Myocyte (in vitro differentiated cells): ENCODE data around the gene TMEM117. TPM values are rescaled to one million over a fixed set of nuclear protein-coding genes. Genes with fewer than 3 reads are reported as not detected.

Experiments used
- DNase-seq: peaks from one replicate; pipeline ENCODE4 v3.0.0-alpha.2; 2012; ENCODE audit warnings: low read depth
- polyA plus RNA-seq: library from polyadenylated mRNA; unstranded; fragments of >200 nt; gene quantifications from one replicate; pipeline ENCODE4 v1.2.1, GENCODE V29; 2012; ENCODE audit warnings: missing spikeins
- total RNA-seq: library from RNA; depleted of rRNA; stranded (reverse); fragments of >200 nt; gene quantifications from 2 replicates; pipeline ENCODE4 v1.2.3, GENCODE V29; 2014

TMEM117 gene
- 23.4 and 25.6 TPM in 2 replicates for total RNA-seq
- polyA plus RNA-seq: 9.6 TPM

DNA sequence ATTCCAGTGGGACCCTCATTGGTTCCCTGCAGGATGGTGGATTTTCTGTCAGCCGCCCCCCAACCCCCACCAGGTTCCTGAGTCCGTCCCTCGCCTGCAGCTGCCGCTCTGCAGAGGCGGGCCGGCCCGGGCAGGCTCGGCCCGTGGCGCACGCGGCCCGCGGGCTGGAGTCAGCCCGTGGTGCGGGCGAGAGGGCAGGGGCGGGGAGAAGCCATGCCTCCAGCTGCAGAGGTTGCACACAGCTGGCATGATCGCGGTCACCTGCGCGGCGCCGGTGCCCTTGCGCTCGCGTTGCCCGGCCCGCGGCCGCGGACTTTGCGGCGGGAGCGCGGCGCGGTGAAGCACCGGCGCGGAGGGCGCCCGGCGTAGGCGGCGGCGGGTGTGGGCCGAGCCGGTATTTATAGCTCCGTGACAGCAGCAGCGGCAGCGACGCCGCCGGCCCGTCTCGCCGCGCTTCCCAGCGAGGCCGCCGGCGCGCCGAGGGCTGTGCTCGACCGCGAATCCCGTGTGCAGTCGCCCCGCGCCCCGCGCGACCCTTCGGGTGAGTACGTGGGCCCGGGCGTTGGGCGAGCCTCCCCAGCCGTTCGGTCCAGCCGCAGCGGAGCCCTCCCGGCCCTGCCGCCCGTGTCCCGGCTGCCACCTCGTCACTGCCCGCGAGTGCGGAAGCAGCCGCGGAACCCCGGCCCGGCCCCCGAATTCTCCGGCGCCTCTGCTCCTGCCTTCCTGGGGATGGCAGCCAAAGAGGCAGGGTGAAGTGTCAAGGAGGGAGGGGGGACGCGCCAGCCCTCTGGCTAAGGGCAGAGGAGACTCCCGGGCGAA is at the start of gene TMEM117:
Gene TMEM117 (plus strand): TSS at position 426 of the 819 bp plus-strand sequence.
- peak; percentile 75 for DNase-seq

DNA sequence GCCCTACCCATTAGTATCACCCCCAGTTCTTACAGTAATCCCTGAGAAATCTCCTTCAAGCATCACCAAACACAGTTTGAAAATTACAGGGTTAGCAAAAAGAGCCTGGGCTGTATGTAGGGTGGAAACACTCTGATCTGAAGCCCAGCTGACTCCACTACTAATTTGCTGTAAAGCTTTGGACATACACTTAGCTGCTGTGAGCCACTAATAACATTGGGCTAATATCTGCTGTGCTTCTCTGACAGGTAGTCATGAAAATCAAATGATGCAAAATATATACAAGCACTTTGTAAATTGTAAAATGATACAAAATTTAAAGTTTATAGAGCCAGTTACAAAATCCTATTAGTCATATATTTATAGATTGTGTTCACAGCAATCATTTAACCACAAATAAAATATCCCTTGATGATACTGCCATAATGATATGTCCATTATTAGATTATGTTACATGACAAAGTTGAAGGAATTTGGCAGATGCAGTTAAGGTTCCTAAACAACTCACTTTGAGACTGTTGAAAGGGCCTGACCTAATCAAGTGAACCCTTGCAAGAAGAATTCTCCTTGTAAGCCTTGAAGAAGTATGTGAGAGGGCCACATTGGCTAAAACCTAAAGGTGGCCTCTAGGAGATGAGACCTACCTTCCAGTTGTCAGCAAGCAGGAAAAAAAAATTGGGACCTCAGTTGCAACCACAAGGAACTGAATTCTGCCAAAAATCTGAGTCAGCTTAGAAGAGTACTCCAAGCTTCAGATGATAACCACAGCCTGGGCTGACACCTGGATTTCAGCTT is 48.8 kb upstream of the TMEM117 start:
- peak; percentile 25 for DNase-seq

- peak; percentile 15 for DNase-seq
Measured at GRCh38 chr12:43789941-43790340, 45.9 kb upstream of the TMEM117 start.

- DNase-seq: no peak
Measured at GRCh38 chr12:43795716-43796280, 40.1 kb upstream of the TMEM117 start.

DNA sequence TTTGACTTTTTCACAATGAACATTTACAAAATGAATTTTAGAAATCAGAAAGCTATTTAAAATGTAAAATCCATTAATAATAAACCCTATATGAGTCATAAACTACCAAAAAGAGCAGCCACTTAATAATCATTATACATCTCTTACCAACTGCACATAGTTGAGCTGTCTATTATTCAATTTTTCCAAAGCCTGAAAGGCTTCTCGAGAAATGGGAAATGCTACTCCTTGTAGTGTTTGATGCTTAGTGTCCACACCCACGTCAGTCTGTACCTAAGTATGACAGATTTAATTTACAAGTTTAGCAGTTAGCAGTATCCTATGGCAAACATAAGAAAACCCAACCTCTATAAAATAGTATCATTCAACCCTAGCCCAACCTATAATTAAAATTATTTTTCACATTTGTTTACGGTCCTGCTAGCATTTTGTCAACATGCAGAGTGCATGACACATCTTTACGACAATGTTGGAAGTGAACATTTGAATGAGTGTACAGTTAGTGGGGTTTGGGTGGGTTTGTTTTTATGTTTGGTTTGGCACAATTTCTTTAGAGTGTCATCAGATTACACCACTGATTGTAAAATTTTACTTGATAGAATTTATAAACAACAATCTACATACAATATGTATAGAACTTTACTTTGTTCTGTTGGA is 38.2 kb upstream of the TMEM117 start:
- DNase-seq: no peak

- DNase-seq: no peak
Measured at GRCh38 chr12:43805149-43805859, 30.6 kb upstream of the TMEM117 start.

- DNase-seq: peak; percentile 85
Measured at GRCh38 chr12:43805860-43806736, 29.8 kb upstream of the TMEM117 start, which contains the start of gene TWF1. TSS of gene TWF1 (minus strand) at chr12:43806317. CDS start at chr12:43806245, 72 bp downstream.

- no peak for DNase-seq
Measured at GRCh38 chr12:43806737-43807072, 29.2 kb upstream of the TMEM117 start.

GRCh38 chr12:43807386-43807785 is 28.5 kb upstream of the TMEM117 start:
- DNase-seq: no peak

DNA sequence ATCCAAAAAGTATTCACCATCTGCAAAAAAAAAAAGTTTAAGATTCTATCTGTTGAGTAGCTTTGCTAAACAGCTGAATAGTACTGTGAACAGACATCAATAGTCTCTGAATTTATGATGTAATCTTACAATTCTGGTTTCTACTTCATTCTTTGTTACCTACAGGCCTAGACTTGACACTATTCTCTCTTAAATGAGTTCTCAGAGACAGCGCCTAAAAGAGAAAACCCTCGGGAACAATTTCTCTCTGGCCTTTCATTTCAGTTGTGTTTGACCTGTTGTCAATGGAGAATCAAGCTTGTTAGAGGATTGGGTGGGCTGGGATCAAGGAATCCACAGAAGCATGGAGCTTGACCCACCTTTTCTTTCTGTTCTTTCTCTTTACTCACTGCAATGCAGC is 23.8 kb upstream of the TMEM117 start:
- DNase-seq: no peak

DNA sequence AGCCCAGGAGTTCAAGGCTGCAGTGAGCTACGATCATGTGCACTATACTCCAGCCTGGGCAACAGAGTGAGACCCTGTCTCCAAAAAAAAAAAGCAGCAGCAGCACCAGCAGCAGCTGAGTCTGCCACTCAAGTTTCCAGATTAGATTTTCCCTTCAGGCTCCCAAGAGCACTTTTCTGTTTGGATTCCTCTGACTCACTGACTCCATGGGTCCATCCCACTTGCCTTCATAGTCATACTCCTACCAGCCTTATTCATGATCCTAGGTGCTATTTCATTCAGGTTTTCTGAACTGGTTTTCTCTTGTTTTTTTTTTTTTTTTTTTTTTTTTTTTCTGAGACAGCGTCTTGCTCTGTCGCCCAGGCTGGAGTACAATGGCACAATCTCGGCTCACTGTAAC is 23.0 kb upstream of the TMEM117 start:
- peak; percentile 22 for DNase-seq

- no peak for DNase-seq
Measured at GRCh38 chr12:43815416-43815815, 20.5 kb upstream of the TMEM117 start.

- DNase-seq: no peak
Measured at GRCh38 chr12:43816168-43816567, 19.7 kb upstream of the TMEM117 start.

DNA sequence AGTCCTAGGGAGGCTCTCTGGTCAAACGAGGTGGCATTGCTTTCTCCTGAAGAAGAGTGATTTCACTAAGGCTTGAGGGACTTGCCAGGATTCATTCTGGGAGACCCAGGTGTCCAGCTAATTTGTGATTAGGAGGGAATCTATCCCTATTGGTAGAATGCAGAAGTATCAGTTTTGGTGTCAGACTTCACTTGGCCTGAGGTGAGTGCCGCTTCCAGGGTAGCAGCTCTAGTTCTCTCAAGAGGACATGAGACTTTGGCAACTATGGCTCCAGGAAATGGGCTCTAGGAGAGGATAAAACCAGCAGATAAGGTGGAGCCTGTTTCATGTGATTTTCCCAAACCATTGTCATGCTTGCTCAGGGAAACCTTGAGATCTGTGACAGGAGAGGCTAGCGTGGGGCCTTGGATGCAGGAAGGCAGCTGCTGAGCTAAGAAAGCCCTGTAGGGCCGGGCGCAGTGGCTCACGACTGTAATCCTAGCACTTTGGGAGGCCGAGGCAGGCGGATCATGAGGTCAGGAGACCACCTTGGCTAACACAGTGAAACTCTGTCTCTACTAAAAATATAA is 11.6 kb upstream of the TMEM117 start:
- no peak for DNase-seq

DNA sequence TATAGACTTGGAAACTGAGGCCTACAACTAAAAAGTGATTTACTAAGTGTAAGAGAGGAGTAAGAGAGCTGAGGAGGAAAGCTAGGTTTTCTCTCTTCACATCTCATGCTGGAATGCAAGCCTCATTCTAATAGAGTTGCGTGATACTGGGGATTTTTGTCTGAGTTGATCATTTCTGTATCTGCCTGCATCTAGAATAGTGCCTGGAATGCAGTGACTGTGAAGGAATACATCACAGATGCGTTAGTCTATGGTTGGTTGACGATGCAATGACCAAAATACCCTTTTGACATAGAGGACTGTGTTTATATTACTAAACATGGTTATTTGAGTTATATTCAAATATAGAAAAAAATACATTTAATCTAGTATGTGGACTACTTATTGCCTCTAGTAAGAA is 9.2 kb upstream of the TMEM117 start:
- DNase-seq: no peak

DNA sequence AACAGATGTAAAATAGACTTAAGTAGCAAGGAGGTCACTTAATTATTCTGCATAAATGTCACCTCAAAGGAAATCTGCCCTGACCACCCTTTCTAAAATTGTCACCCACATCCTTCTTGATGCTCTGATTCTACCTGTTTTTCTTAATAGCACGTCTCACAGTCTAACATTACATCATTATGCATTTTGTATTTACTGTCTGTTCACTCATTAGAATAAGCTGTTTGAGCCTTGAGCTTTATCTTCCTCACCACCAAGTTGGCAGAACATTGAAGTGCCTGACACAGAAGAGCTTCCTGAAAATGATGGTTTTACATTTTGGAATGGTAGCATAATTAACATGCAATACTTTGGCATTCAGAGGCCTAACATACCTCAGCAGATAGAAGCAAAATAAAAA is 8.8 kb upstream of the TMEM117 start:
- DNase-seq: no peak

DNA sequence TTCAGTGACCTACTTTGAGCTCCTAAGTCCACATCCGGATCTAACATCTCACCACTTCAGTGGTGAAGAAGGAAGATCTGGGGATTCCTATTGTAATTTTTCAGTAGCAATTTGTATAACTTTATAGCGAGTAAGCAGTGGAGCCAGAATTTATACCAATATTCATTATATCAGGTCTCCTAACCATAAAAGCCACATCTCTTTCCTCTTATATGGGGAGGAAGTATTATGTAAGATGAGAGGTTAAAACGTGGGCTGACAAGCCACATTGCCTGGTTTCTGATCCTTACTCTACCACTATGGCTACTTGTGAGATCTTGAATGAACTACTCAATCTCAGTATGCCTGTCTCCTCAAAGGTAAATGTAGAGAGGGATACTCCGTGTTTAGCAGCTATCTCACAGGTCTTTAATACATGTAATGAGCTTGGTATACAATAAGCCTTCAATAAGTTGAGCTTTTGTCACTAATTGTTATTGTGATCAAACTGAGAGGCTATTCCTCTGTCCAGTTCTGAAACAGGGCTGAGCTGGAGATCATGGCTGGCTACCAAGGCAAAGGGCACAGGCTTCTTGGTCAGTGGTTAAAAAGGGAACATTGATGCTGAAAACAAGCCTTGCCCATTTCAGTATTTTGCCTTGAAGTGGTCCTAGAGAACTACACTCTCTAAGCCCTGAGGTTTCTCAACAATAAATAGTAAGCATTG is 3.3 kb upstream of the TMEM117 start:
- DNase-seq: no peak

DNA sequence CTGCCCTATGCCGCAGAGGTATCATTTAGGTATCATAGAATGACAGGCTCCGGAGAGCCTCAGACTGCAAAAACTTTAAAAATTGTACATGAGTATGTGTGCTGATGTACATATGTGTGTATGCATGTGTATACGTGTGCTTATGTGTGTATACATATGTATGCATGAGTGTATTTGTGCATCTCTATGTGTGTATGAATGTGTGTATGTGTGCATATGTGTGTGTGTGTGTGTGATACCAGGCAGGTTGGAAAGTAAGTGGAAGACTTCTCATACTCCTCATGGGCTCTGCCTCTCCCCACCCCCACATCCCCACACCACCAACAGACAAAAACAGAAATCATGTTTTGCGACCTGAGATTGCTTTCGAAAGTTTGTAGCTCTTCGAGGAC is 621 bp upstream of the TMEM117 start:
- DNase-seq: no peak

DNA sequence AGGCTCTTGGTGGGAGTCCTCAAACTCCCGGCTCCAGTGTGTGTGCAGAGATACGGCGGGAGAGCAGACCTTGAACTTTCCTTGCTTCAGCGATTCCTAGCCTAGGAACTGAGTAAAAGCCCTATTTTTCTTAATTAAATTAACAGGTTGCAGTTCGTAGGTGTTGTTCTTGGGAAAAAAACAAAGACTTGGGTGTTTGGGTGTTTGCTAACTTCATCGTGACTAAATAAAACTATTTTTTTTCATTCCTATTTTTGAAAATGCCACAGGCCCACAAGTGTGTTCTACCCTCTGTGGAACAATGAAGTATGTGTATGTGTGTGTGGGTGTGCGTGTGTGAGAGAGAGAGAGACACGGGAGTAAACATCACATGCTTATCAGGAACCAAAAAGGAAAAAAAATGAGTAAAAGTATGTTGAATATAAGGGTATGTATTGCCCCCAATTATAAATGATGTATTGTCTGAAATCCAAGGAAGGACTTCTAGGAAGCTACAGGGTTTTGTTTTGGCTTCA is 651 bp downstream of the TMEM117 start:
- DNase-seq: peak; percentile 42
